ENCODE data around the gene PARVG.

DNA sequence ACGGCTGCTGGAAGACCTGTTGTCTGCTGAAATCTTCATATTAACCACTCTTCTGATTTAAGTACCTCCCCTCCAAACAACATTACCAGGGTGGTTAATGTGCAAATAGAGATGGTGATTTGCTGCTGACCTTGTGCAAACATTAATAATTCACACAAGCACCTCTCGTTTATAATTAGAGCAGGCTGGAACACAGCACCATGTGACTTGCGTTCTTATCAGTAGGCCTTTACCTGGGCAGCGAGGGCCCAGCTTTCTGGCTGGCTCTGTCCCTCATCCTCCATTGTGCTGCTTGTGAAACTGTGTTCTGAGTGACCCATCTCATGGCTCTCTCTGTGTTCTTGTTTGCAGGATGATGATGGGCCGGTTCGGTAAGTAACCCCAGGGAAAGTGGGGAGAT lies 41.0 kb upstream of the PARVG start:
- TF ChIP-seq, protein P1, sequence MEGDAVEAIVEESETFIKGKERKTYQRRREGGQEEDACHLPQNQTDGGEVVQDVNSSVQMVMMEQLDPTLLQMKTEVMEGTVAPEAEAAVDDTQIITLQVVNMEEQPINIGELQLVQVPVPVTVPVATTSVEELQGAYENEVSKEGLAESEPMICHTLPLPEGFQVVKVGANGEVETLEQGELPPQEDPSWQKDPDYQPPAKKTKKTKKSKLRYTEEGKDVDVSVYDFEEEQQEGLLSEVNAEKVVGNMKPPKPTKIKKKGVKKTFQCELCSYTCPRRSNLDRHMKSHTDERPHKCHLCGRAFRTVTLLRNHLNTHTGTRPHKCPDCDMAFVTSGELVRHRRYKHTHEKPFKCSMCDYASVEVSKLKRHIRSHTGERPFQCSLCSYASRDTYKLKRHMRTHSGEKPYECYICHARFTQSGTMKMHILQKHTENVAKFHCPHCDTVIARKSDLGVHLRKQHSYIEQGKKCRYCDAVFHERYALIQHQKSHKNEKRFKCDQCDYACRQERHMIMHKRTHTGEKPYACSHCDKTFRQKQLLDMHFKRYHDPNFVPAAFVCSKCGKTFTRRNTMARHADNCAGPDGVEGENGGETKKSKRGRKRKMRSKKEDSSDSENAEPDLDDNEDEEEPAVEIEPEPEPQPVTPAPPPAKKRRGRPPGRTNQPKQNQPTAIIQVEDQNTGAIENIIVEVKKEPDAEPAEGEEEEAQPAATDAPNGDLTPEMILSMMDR (IDR thresholded peaks at IDR 0.05), result no peak
- no peak for TF ChIP-seq POLR2A (IDR thresholded peaks at IDR 0.05)
